Smooth muscle cell (in vitro differentiated cells): Measurements from ENCODE around the gene RAB11FIP2. TPM values are rescaled to one million over a fixed set of nuclear protein-coding genes. Genes with fewer than 3 reads are reported as not detected.

Source experiments
- DNase-seq: peaks from one replicate; lab custom pipeline; 2025; ENCODE audit not compliant: unreplicated experiment; lab: John Stamatoyannopoulos, UW
- H2AFZ ChIP-seq: fragments of 200-600 bp; sonication (generic); 2 replicates; pipeline ENCODE4 v1.6.0; 2016; ENCODE audit warnings: antibody characterized with exemption, low read depth, mild to moderate bottlenecking
- H3F3A ChIP-seq: fragments of 200-600 bp; sonication (generic); 2 replicates; pipeline ENCODE4 v1.6.0; 2017; ENCODE audit warnings: antibody characterized with exemption, low read depth
- H3K27ac ChIP-seq: fragments of 200-600 bp; sonication (generic); 2 replicates; pipeline ENCODE4 v1.5.1; 2016; ENCODE audit warnings: low read depth, mild to moderate bottlenecking
- H3K27me3 ChIP-seq: fragments of 200-600 bp; sonication (generic); 2 replicates; pipeline ENCODE4 v1.6.1; 2016; ENCODE audit warnings: low read depth, mild to moderate bottlenecking
- H3K36me3 ChIP-seq: fragments of 200-600 bp; sonication (generic); 2 replicates; pipeline ENCODE4 v1.5.1; 2016; ENCODE audit warnings: low read depth
- H3K4me1 ChIP-seq: fragments of 200-600 bp; sonication (generic); 2 replicates; pipeline ENCODE4 v1.5.1; 2016; ENCODE audit warnings: low read depth
- H3K4me2 ChIP-seq: fragments of 200-600 bp; sonication (generic); 2 replicates; pipeline ENCODE4 v1.6.0; 2016; ENCODE audit warnings: mild to moderate bottlenecking
- H3K4me3 ChIP-seq: fragments of 200-600 bp; sonication (generic); 2 replicates; pipeline ENCODE4 v1.5.1; 2016; ENCODE audit warnings: mild to moderate bottlenecking
- H3K79me2 ChIP-seq: fragments of 200-600 bp; sonication (generic); 2 replicates; pipeline ENCODE4 v1.6.0; 2016; ENCODE audit warnings: low read depth, mild to moderate bottlenecking
- H3K9ac ChIP-seq: fragments of 200-600 bp; sonication (generic); 2 replicates; pipeline ENCODE4 v1.6.0; 2016; ENCODE audit warnings: low read depth
- H3K9me3 ChIP-seq: fragments of 200-600 bp; sonication (generic); replicated peaks from 2 replicates; pipeline ENCODE4 v1.5.1; 2016; ENCODE audit warnings: low read depth
- H4K20me1 ChIP-seq: fragments of 200-600 bp; sonication (generic); 2 replicates; pipeline ENCODE4 v1.6.0; 2016; ENCODE audit warnings: low read depth
- CTCF ChIP-seq: fragments of 200-600 bp; sonication (generic); IDR thresholded peaks from 2 replicates; pipeline ENCODE4 v1.5.1; 2017; ENCODE audit warnings: borderline replicate concordance, mild to moderate bottlenecking, antibody characterized with exemption; ENCODE audit not compliant: insufficient read depth, poor library complexity, severe bottlenecking
- WGBS: methylation state at CpG from one replicate; pipeline ENCODE4 v1.1.7; 2016; ENCODE audit warnings: low lambda C conversion rate; 5-methylcytosine and 5-hydroxymethylcytosine counted together
- polyA plus RNA-seq: library from polyadenylated mRNA; unstranded; fragments of >200 nt; fragmentation: Nextera tagmentation; extraction: Ambion mirVana; gene quantifications from 2 replicates; pipeline ENCODE4 v1.2.1, GENCODE V29; 2016
- total RNA-seq: library from RNA; depleted of rRNA; stranded (reverse); fragments of >200 nt; gene quantifications from 2 replicates; pipeline ENCODE4 v1.2.3, GENCODE V29; 2014

The RAB11FIP2 gene
- total and polyA plus RNA-seq, 2 experiments from 2014 or later, result 9.0 to 41.2 TPM

- peaks cover 6% of the 10 kb centered on the region for H3K36me3 ChIP-seq
- H3K4me2 ChIP-seq, result no peak overlapping the region
- no peak overlapping the region for H2AFZ ChIP-seq
- no peak overlapping the region for H3K4me3 ChIP-seq
- H3K4me1 ChIP-seq, result peaks cover 15% of the 10 kb centered on the region
- no peaks in the 10 kb centered on the region for H3F3A ChIP-seq
- H4K20me1 ChIP-seq, result no peaks in the 10 kb centered on the region
- H3K79me2 ChIP-seq, result no peaks in the 10 kb centered on the region
- H3K9me3 ChIP-seq, result no peaks in the 10 kb centered on the region
- 77% methylated on average over 6 of the region's 6 CpGs for WGBS
- no peaks in the 10 kb centered on the region for H3K27me3 ChIP-seq
- H3K27ac ChIP-seq, result no peak overlapping the region
- no peak overlapping the region for H3K9ac ChIP-seq
- no peak for TF ChIP-seq CTCF
- DNase-seq, result no peak
These were observed 44.2 kb downstream of the RAB11FIP2 start for GRCh38 chr10:118002581-118002980.

DNA sequence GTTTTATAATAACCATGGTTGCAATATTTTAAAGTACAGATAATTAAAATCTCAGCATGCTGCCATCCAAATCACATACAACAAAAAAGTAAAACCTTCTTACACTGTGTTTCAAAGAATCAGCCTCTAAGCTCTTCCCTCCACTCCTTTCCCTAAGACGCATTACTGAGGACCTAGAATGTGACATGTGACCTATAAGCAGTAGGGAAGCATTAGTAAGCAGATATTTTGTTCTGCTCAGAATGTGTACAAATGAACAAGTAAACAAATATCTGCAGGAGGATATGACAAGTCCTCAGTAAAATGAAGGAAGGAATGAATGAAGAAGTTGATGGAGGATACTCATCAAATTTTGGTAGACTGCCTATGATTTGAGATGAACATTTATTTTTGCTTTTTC is 49.1 kb downstream of the RAB11FIP2 start:
- no peak overlapping the region for H3K27ac ChIP-seq
- WGBS, result 88% methylated on average over 1 of the region's 1 CpG
- H3K4me3 ChIP-seq, result no peak overlapping the region
- H3K9me3 ChIP-seq, result no peaks in the 10 kb centered on the region
- H3K4me2 ChIP-seq, result no peak overlapping the region
- DNase-seq, result no peak
- no peaks in the 10 kb centered on the region for H3F3A ChIP-seq
- H3K4me1 ChIP-seq, result peaks cover 5% of the 10 kb centered on the region
- no peak overlapping the region for H3K9ac ChIP-seq
- H4K20me1 ChIP-seq, result no peaks in the 10 kb centered on the region
- H3K27me3 ChIP-seq, result no peaks in the 10 kb centered on the region
- H2AFZ ChIP-seq, result no peak overlapping the region
- TF ChIP-seq CTCF, result no peak
- no peaks in the 10 kb centered on the region for H3K79me2 ChIP-seq
- no peaks in the 10 kb centered on the region for H3K36me3 ChIP-seq

DNA sequence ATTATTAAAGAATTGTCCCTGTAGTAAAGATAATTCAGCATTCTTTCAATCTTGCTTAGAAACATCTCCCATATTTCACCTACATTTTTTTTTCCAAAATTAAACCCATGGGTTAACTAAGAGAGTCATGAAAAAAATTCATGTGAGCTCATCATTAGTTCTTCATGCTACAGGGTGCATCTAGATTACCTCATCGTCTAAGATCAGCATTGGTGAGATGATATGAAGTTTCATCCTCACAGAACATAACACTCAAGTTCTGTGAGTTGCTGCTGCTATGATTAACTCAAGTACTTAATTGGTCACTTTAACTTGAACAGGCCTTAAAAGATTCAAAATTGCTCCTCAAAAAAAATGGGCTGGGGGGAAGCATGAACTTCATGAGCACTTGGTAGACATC is 50.0 kb downstream of the RAB11FIP2 start:
- Histone ChIP-seq H3K9ac (no peak overlapping the region), H3K27ac (no peak overlapping the region), H2AFZ (no peak overlapping the region), H3K4me1 (peaks cover 5% of the 10 kb centered on the region), H3K36me3 (no peaks in the 10 kb centered on the region), H3K27me3 (no peaks in the 10 kb centered on the region), H3K4me3 (no peak overlapping the region), H3K4me2 (no peak overlapping the region), H3K9me3 (no peaks in the 10 kb centered on the region), H3F3A (no peaks in the 10 kb centered on the region), H3K79me2 (no peaks in the 10 kb centered on the region), H4K20me1 (no peaks in the 10 kb centered on the region)
- 94% methylated on average over 1 of the region's 1 CpG for WGBS
- DNase-seq, result no peak
- TF ChIP-seq CTCF, result no peak

DNA sequence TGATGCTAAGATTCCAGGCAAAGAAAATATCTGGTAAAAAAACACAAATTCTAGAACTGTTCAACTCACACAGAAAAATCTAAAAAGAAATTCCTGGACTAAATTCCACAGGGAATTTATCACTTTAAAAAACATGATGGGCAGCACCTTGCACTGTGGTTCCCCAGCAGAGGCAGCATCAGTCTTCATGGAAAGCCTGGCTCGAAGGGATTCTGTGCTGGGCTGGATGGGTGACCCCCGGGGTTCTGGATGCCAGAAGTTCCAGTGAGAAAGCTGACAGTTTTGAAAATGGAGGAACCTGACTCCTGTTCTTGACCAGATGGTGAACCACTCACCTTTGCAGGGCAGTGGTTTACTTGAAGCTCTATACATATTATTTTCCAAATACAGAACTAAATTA is 52.0 kb downstream of the RAB11FIP2 start:
- no peaks in the 10 kb centered on the region for H3K9me3 ChIP-seq
- no peak overlapping the region for H3K4me3 ChIP-seq
- no peak overlapping the region for H2AFZ ChIP-seq
- no peaks in the 10 kb centered on the region for H3K36me3 ChIP-seq
- H4K20me1 ChIP-seq, result no peaks in the 10 kb centered on the region
- no peak for TF ChIP-seq CTCF
- no peaks in the 10 kb centered on the region for H3K27me3 ChIP-seq
- no peak overlapping the region for H3K27ac ChIP-seq
- 89% methylated on average over 2 of the region's 2 CpGs for WGBS
- no peak overlapping the region for H3K4me2 ChIP-seq
- H3K9ac ChIP-seq, result no peak overlapping the region
- H3K79me2 ChIP-seq, result no peaks in the 10 kb centered on the region
- H3F3A ChIP-seq, result no peaks in the 10 kb centered on the region
- peaks cover 12% of the 10 kb centered on the region for H3K4me1 ChIP-seq
- DNase-seq, result no peak
